IPS-20b (cell line): ENCODE data around the gene YIPF7.

ENCODE experiments used
- H3K27ac ChIP-seq: one replicate; pipeline ENCODE4 v1.5.1; 2013; ENCODE audit warnings: low read length
- H3K27me3 ChIP-seq: 2 replicates; pipeline ENCODE4 v1.6.1; 2013; ENCODE audit warnings: mild to moderate bottlenecking, low read length, inconsistent platforms; ENCODE audit not compliant: insufficient read depth
- H3K36me3 ChIP-seq: 2 replicates; pipeline ENCODE4 v1.6.1; 2013; ENCODE audit warnings: low read depth, mild to moderate bottlenecking, inconsistent platforms, low read length, moderate library complexity; ENCODE audit not compliant: insufficient read depth
- H3K4me1 ChIP-seq: 2 replicates; pipeline ENCODE4 v1.6.1; 2013; ENCODE audit warnings: mild to moderate bottlenecking, control low read depth, inconsistent platforms, low read length, moderate library complexity; ENCODE audit not compliant: insufficient read depth
- H3K4me3 ChIP-seq: 2 replicates; pipeline ENCODE4 v1.5.1; 2013; ENCODE audit warnings: mild to moderate bottlenecking, low read length, inconsistent platforms
- H3K9ac ChIP-seq: 2 replicates; pipeline ENCODE4 v1.6.1; 2013; ENCODE audit warnings: low read depth, mild to moderate bottlenecking, inconsistent platforms, low read length, moderate library complexity
- H3K9me3 ChIP-seq: 2 replicates; pipeline ENCODE4 v1.6.1; 2013; ENCODE audit warnings: mild to moderate bottlenecking, low read depth, low read length, inconsistent platforms; ENCODE audit not compliant: insufficient read depth

YIPF7 gene

DNA sequence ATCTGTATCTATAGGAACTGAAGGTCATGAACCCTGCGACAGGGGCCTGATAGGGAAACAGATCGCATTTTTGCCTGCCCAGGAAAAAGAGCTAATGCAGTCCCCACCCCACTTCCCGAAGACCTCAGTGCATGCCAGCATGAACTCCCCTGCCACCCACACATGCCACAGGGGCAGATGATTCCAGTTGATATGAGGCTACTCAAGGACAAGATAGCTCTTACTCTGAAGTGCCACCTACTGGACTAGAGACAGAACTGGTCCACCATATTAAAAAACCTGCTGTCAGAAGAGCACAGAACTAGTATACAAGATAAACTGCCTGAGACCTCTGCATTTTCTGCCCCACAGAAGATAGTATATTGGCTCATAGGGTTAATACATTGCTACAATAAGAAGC is 68.0 kb downstream of the YIPF7 start:
- Histone ChIP-seq H3K36me3 (no peaks in the 10 kb centered on the region), H3K27ac (no peak overlapping the region), H3K4me1 (no peaks in the 10 kb centered on the region), H3K27me3 (no peaks in the 10 kb centered on the region), H3K4me3 (no peak overlapping the region), H3K9ac (no peak overlapping the region), H3K9me3 (no peaks in the 10 kb centered on the region)

- no peak overlapping the region for H3K9ac ChIP-seq
Measured at GRCh38 chr4:44580231-44580630, 71.2 kb downstream of the YIPF7 start.

GRCh38 chr4:44578954-44579353 is 72.5 kb downstream of the YIPF7 start:
- Histone ChIP-seq H3K27me3 (no peaks in the 10 kb centered on the region), H3K4me3 (no peak overlapping the region), H3K27ac (no peak overlapping the region), H3K9ac (no peak overlapping the region), H3K36me3 (no peaks in the 10 kb centered on the region), H3K9me3 (no peaks in the 10 kb centered on the region), H3K4me1 (no peaks in the 10 kb centered on the region)

More at GRCh38 chr4:44580231-44580630, 71.2 kb downstream of the YIPF7 start:
- H3K4me3 ChIP-seq: no peak overlapping the region
- no peaks in the 10 kb centered on the region for H3K36me3 ChIP-seq
- no peaks in the 10 kb centered on the region for H3K4me1 ChIP-seq
- H3K27ac ChIP-seq: no peak overlapping the region
- no peaks in the 10 kb centered on the region for H3K9me3 ChIP-seq
- H3K27me3 ChIP-seq: no peaks in the 10 kb centered on the region
